NCI-H524 treated with DMSO at 0.1 percent for 48 hours (cell line): ENCODE data around the gene UBTD1.

ENCODE experiments used
- DNase-seq: peaks from one replicate; lab custom pipeline; 2025; lab: John Stamatoyannopoulos, UW

Gene UBTD1

DNA sequence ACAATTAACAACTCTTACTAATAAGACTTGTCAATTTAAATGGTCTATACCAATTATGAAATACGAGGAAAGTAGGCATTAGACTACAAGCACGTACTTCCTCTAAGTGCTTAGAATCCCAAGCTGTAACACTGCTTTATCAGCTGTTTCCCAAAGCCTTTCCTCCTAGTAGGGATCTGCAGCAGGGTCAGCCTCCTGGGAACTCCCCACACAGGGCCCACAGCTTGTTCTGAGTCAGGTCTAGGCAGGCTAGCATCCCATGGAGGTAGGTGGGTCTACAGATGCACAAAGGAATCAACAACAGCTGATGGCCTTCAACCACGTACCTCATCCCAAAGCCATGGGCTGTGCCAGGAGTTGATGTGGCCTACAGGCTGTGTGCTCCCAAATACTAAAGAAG, 15.2 kb upstream of the UBTD1 start:
- DNase-seq: no peak

DNA sequence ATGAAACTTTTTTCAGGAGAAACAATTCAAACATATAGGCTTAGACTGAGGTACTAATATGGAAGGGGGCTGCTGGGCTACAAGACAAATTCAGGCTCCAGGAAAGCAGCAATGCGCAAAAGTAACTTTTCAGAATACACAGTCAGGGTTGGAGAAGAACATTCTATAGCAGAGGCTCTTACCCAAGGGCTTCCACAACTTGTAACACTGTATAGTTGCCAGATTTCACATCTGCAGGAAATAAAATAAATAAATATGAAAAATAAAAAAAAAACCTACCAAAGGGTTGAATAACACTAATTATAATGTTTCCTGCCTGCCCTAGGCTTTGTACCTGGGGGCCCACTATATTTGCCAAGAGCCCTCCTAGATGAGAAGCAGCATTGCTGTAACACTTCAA, 14.8 kb upstream of the UBTD1 start:
- no peak for DNase-seq

GRCh38 chr10:97485647-97486281, 13.0 kb upstream of the UBTD1 start:
- no peak for DNase-seq

- peak; percentile 25 for DNase-seq
Measured at GRCh38 chr10:97490592-97490991, 8.1 kb upstream of the UBTD1 start.

DNA sequence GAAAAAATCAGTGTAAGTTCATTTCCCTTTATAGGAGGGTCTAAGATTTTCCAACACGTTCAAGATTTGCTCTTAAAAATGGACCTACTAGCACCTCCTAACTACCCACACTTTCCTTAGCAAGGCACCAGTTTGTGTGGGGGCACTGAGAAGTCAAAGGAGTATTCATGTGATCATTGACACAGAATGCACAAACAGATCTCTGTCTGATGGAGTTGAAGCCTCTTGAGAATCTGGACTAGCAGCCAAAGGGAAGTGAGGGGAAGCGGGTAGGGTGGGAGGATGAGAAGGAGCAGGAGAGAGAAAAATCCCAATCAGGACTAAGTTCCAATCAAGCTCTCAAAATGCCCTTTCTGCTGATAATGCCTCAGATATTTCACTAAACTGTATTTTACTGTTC, 4.6 kb upstream of the UBTD1 start:
- no peak for DNase-seq

- DNase-seq: no peak
Measured at GRCh38 chr10:97494863-97495506, 3.7 kb upstream of the UBTD1 start.

- DNase-seq: peak; percentile 1
Measured at GRCh38 chr10:97497572-97498075, 1.1 kb upstream of the UBTD1 start.

DNA sequence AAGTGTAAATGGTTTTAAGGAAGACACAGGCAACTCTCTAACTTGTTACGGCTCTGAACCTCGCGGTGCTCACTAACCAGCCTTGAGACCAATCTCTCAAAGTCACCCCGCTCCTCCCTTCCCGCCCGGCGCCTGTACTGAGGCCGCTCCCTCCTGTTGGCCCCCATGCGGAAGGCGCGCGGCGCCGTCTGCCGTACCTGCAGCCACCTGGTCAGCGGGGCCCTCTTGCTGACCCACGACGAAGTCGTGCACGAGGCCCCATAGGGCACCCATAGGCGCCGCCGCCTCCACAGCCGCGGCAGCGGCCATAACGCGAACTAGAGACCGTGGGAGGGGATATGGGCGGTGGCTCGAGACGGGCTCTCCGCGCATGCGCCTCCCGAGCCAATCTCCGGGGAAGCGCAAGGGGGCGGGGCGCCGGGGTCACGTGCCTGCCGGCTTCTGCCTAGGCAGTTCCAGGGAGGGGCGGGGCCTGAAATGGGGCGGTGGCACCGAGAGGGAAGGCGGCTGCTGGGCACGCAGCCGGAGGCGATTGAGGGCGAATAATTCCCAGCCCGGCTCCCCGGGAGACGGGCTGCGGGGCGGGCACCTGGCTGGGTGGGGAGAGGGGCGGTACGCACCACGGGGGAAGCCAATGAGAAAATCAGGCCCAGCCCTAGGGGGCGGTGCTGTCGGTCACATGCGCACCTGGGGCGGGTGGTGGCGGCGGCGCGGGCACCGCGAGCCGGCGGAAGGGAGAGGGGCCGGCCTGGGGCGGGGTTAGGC, 466 bp upstream of the UBTD1 start, which contains the start of gene MMS19:
Gene MMS19 (minus strand): TSS at position 347 of the 765 bp plus-strand sequence. CDS start 38 bp downstream, at position 309.
- DNase-seq: peak; percentile 58

GRCh38 chr10:97499561-97500296, 1.0 kb downstream of the UBTD1 start:
- no peak for DNase-seq

- no peak for DNase-seq
Measured at GRCh38 chr10:97500297-97500575, 1.5 kb downstream of the UBTD1 start.

- no peak for DNase-seq
Measured at GRCh38 chr10:97502916-97503315, 4.2 kb downstream of the UBTD1 start.

- no peak for DNase-seq
Measured at GRCh38 chr10:97503406-97503805, 4.7 kb downstream of the UBTD1 start.

GRCh38 chr10:97505152-97505551, 6.4 kb downstream of the UBTD1 start:
- DNase-seq: no peak

DNA sequence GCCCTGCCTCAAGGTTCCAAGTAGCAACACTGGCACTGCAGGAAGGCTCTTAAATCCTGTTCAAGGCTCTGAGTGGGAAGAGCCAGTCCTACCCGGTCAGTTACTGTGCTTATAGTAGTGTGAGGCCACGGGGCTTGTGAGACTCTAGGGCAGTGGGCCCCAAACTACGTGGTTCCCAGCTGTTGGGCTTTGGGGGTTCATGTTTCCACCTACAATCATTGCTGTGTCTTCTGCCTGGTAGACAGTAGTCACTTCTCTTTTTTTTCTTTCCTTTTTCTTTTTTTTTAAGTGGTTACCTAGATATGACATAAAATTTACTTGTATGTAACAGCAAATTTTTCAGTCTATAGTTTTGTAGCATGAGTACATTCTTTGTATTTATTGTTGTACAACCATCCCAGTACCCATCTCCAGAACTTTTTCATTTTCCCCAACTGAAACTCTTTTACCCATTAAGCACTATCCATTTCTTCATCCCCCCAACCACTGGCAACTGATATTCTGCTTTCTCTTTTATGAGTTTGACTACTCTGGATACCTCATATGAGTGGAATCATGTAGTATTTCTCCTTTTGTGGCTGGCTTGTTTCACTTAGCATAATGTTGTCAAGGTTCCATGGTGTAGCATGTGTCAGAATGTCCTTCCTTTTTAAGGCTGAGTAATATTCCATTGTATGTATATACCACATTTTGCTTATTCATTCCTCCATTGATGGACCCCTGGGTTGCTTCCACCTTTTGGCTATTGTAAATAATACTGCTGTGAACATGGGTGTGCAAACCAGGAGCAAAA, 7.7 kb downstream of the UBTD1 start:
- no peak for DNase-seq

DNA sequence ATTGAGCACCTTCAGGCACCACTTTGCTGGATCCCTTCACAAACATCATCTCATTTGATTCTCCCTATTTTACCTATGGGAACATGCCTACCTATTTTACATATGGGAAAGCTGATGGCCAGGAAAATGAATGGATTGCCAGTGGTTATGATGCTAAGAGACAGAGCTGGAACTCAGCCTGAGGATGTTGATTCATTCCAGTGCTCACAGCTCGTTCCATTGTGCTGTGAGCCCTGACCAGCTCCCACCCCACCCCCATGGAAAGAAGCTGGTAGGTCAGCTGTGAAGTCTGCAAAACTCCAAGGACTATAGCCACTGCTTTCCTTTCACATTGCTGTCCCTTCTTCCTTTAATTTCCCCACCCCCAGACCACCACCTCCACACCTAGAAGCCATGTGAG, 9.6 kb downstream of the UBTD1 start:
- DNase-seq: no peak

DNA sequence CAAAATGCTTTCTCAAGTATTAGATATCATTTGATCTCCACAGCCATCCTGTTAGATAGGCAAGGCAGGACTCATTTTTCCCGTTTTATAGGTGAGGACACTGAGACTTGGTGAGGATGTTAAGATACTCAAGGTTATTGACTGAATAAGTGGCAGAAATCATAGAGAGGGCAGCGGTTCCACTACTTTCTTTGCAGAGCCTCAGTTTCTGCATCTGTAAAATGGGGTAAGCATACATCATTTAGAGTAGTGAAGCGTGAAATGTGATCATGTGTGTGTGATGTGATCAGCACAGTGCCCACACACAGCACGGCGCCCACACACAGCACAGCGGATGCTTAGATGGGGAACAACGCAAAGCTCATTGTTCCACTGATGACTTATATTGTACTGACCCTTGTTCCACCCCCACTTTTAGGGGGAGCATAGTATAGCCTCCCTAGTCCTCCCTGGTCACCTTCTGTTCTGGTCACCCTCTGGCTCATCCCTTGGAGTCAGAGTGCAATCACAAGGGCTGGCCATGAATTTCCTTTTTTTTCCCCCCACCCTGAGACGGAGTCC, 10.5 kb downstream of the UBTD1 start:
- no peak for DNase-seq

DNA sequence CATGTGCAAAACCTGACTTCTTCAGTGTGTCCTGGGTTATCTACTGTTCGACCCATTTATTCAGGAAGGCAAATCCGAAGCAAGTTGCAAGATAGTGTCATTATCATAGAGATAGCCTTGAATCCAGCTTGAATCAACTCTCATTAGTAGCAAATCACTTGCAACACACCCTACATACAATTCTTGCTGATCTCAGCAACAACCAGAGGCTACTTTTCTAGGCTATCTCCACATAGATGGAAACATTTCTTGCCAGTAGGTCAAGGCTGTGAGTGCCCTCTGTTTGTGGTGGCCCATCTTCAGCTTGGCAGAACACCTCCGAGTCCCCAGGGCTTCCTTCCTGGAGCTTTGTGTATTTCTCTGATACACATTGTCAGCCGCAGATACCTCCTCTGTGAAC, 12.0 kb downstream of the UBTD1 start:
- no peak for DNase-seq

- DNase-seq: no peak
Measured at GRCh38 chr10:97511711-97512440, 13.2 kb downstream of the UBTD1 start.

GRCh38 chr10:97512993-97513392, 14.3 kb downstream of the UBTD1 start:
- no peak for DNase-seq

DNA sequence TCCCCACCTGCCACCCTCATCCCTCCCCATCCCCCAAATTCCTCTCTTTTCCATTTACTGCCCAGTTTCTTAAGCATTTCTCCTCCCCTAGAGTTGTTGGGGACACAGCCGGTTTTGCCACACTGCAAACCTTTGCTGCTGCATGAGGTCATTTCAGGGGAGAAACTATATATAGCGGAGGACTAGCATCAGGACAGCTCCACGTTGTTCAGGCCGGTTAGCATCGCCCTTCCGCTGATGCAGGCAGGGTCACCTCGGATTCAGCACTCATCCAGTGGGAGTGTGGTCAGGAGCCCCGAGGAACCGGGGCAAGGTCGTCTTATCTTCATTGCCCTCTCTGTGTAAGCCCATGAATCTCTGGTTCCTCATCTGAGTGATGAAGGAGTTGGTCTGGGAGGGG, 15.6 kb downstream of the UBTD1 start:
- no peak for DNase-seq
